AML-193 (cell line): ENCODE measurements around the gene LRRK1.

ENCODE experiments used
- DNase-seq, 2 experiments: peaks; one replicate each; lab custom pipeline; 2025; lab: John Stamatoyannopoulos, UW

The LRRK1 gene

GRCh38 chr15:100918690-100919480, at the start of gene LRRK1:
TSS of gene LRRK1 (plus strand) at chr15:100919357. CDS start at chr15:100924633, 5,276 bp downstream.
- DNase-seq: no peak

GRCh38 chr15:100873029-100873677, 46.0 kb upstream of the LRRK1 start:
- DNase-seq: peak; percentile 85

GRCh38 chr15:100875495-100875894, 43.7 kb upstream of the LRRK1 start:
- DNase-seq: no peak

- no peak for DNase-seq
Measured at GRCh38 chr15:100875976-100876375, 43.2 kb upstream of the LRRK1 start.

- DNase-seq: no peak
Measured at GRCh38 chr15:100877551-100877950, 41.6 kb upstream of the LRRK1 start.

- DNase-seq: no peak
Measured at GRCh38 chr15:100878130-100878529, 41.0 kb upstream of the LRRK1 start.

- no peak for DNase-seq
Measured at GRCh38 chr15:100878648-100879047, 40.5 kb upstream of the LRRK1 start.

- DNase-seq: no peak
Measured at GRCh38 chr15:100879061-100879463, 40.1 kb upstream of the LRRK1 start.

- no peak for DNase-seq
Measured at GRCh38 chr15:100879464-100880138, 39.6 kb upstream of the LRRK1 start, which contains the start of gene ALDH1A3. TSS of gene ALDH1A3 (plus strand) at chr15:100879831. CDS start at chr15:100879908, 77 bp downstream.

GRCh38 chr15:100880139-100880896, 38.8 kb upstream of the LRRK1 start:
- DNase-seq: no peak

GRCh38 chr15:100880897-100881242, 38.3 kb upstream of the LRRK1 start:
- DNase-seq: no peak

GRCh38 chr15:100881573-100882336, 37.4 kb upstream of the LRRK1 start:
- DNase-seq: no peak

- no peak for DNase-seq
Measured at GRCh38 chr15:100885116-100885515, 34.0 kb upstream of the LRRK1 start.

GRCh38 chr15:100885811-100886210, 33.3 kb upstream of the LRRK1 start:
- no peak for DNase-seq

GRCh38 chr15:100887211-100887913, 31.8 kb upstream of the LRRK1 start:
- DNase-seq: no peak

GRCh38 chr15:100889385-100890050, 29.6 kb upstream of the LRRK1 start:
- DNase-seq: no peak

- DNase-seq: no peak
Measured at GRCh38 chr15:100890051-100890720, 29.0 kb upstream of the LRRK1 start.

GRCh38 chr15:100890850-100891249, 28.3 kb upstream of the LRRK1 start:
- no peak for DNase-seq

GRCh38 chr15:100891307-100892012, 27.7 kb upstream of the LRRK1 start:
- DNase-seq: no peak
